Calu3 (cell line): Measurements from ENCODE around the gene TET2. TPM values are rescaled to one million over a fixed set of nuclear protein-coding genes. Genes with fewer than 3 reads are reported as not detected.

Experiments
- BruUV-seq: library from RNA; stranded (reverse); fragments of 400-500 nt; replicated peaks from 2 replicates; lab custom pipeline; 2021; lab: Mats Ljungman, UMichigan
- CTCF ChIA-PET: fragments of 300-600 bp; sonication (Branson Sonifier 250); formaldehyde crosslinking; loops from one replicate; lab custom pipeline; 2022; ENCODE audit warnings: antibody characterized with exemption; lab: Charles Lee
- DNase-seq: peaks from one replicate; pipeline ENCODE4 v3.0.0; 2022
- H3K27ac Mint-ChIP-seq: one replicate; pipeline ENCODE4 v1.8.0; 2022; ENCODE audit warnings: mixed read lengths; ENCODE audit not compliant: unreplicated experiment
- H3K27me3 Mint-ChIP-seq: one replicate; pipeline ENCODE4 v1.8.0; 2022; ENCODE audit warnings: mixed read lengths; ENCODE audit not compliant: unreplicated experiment
- H3K36me3 Mint-ChIP-seq: one replicate; pipeline ENCODE4 v1.8.0; 2022; ENCODE audit warnings: mild to moderate bottlenecking, moderate library complexity, mixed read lengths; ENCODE audit not compliant: insufficient read depth, unreplicated experiment
- H3K4me1 Mint-ChIP-seq: one replicate; pipeline ENCODE4 v1.8.0; 2022; ENCODE audit warnings: mild to moderate bottlenecking, low read depth, mixed read lengths; ENCODE audit not compliant: unreplicated experiment
- H3K4me3 Mint-ChIP-seq: one replicate; pipeline ENCODE4 v1.8.0; 2022; ENCODE audit warnings: mild to moderate bottlenecking, low read depth, moderate library complexity, mixed read lengths; ENCODE audit not compliant: unreplicated experiment
- H3K9me3 Mint-ChIP-seq: one replicate; pipeline ENCODE4 v1.8.0; 2022; ENCODE audit warnings: low read depth, mixed read lengths; ENCODE audit not compliant: unreplicated experiment
- intact Hi-C: fragments of 100-400 bp; cut with micrococcal nuclease; formaldehyde crosslinking; loops from one replicate; pipeline ENCODE4 v1.10.0; 2022; ENCODE audit not compliant: unreplicated experiment
- total RNA-seq: library from RNA; stranded (reverse); gene quantifications from 2 replicates; pipeline ENCODE4 v1.2.3, GENCODE V29; 2022
- TF ChIP-seq, protein P1 (sequence below): fragments of 200-600 bp; IDR thresholded peaks from one replicate; pipeline ENCODE4 v1.8.0; 2022; ENCODE audit warnings: antibody characterized with exemption; ENCODE audit not compliant: unreplicated experiment

The TET2 gene
- total RNA-seq, 1 experiment from 2014 or later, result 19.2 TPM

DNA sequence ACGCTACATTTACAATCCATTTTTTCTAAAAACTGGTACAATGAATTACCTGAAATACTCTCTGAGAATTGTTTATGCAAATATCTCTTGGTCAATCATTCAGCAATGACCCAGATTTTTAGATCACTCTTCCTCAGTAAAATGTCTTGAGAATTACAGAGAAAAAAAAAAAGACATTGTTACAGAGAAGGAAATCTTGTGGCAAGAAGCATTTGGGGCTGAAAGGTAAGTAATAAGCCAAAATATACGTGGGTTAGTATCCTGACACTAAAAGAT, 19.6 kb upstream of the TET2 start:
- no TSS peak for BruUV-seq
- Mint-ChIP-seq H3K9me3 (no peaks in the 10 kb centered on the region), H3K4me3 (no peak overlapping the region), H3K36me3 (no peaks in the 10 kb centered on the region), H3K27ac (no peak overlapping the region), H3K4me1 (no peaks in the 10 kb centered on the region), H3K27me3 (no peaks in the 10 kb centered on the region)
- CTCF ChIA-PET, result no interaction called here
- TF ChIP-seq, protein P1, sequence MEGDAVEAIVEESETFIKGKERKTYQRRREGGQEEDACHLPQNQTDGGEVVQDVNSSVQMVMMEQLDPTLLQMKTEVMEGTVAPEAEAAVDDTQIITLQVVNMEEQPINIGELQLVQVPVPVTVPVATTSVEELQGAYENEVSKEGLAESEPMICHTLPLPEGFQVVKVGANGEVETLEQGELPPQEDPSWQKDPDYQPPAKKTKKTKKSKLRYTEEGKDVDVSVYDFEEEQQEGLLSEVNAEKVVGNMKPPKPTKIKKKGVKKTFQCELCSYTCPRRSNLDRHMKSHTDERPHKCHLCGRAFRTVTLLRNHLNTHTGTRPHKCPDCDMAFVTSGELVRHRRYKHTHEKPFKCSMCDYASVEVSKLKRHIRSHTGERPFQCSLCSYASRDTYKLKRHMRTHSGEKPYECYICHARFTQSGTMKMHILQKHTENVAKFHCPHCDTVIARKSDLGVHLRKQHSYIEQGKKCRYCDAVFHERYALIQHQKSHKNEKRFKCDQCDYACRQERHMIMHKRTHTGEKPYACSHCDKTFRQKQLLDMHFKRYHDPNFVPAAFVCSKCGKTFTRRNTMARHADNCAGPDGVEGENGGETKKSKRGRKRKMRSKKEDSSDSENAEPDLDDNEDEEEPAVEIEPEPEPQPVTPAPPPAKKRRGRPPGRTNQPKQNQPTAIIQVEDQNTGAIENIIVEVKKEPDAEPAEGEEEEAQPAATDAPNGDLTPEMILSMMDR, result no peak
- DNase-seq, result no peak
- intact Hi-C loops, result no loop called here

DNA sequence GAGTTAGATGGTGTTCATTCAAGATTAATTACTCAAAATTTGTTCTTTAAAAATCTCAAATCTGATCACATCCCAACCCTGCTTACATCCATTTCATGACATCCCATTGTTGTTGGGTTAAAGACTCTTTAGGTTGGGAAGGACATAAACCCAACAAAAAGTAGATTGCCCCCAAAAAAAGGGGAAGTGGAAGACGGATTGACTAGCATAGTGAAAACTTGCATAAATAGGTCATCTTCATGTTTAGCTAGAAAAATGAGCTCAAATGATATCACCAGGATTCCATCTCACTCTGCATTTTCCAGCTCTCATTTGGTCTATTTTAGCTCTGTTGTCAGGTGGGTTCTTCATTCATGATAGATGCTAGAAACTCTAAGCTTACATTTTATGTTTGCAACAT, 18.5 kb upstream of the TET2 start:
- Mint-ChIP-seq H3K36me3 (no peaks in the 10 kb centered on the region), H3K27ac (no peak overlapping the region), H3K4me3 (no peak overlapping the region), H3K4me1 (no peaks in the 10 kb centered on the region), H3K9me3 (no peaks in the 10 kb centered on the region), H3K27me3 (no peaks in the 10 kb centered on the region)
- intact Hi-C loops, result no loop called here
- CTCF ChIA-PET, result no interaction called here
- DNase-seq, result no peak
- TF ChIP-seq, protein P1, result no peak
- no TSS peak for BruUV-seq

DNA sequence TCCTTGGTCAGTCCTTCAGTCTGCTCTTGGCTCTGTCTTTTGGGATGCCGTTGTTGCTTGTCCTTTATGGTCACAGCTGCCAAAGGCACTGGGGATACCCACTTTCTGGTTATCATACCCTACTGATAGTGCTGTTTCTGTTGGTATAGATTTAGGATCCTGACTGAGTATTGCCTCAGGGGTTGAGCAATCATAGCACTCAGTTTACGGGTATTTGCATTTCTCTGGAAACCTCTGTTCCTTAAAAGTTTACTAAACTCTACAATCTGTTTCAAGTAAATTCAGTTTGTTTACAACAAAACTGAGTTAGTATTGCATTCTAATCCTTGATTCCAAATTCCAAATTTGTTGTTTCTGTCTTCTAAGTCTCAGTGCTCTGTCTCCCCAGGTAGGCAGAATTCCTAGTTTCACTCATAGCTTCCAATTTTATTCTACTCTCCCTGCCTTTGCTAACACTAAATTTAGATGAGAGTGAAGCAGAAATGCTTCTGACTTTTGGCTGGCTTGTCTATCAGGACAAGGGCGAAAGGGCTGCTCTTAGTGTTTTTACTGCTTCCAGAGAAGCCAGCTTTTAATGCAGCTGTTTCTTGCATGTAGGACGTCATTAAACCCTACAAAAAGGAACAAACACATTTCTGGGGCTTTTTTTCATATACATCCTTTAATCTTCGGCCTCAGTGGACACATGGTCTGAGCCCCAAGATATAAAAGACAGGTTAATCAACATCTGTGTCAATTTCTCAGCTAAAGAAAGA, 17.2 kb upstream of the TET2 start:
- Mint-ChIP-seq H3K27me3 (no peaks in the 10 kb centered on the region), H3K9me3 (no peaks in the 10 kb centered on the region), H3K27ac (no peak overlapping the region), H3K4me1 (no peaks in the 10 kb centered on the region), H3K36me3 (no peaks in the 10 kb centered on the region), H3K4me3 (no peak overlapping the region)
- DNase-seq, result no peak
- CTCF ChIA-PET, result no interaction called here
- no TSS peak for BruUV-seq
- TF ChIP-seq, protein P1, result no peak
- intact Hi-C loops, result no loop called here

DNA sequence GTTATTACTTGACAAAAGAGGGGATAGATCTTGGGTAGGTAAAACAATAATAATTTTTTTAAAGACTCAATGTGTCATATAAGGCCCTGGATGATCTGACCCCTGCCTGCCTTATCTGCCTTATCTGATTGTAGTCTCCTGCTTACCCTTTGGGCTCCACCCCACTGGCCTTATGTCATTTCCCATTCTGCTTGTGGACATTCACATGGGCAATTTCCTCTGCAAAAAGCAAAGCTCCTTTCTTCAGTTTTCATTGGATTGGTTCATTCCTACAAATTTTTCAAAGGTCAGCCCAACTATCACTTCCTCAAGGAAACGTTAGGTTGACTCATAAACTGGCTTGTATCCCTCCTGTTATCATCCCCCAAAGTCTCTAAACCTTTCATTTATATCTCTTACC, 15.7 kb upstream of the TET2 start:
- intact Hi-C loops, result no loop called here
- TF ChIP-seq, protein P1, result no peak
- CTCF ChIA-PET, result no interaction called here
- Mint-ChIP-seq H3K27ac (peak overlapping the region; percentile 17), H3K36me3 (no peaks in the 10 kb centered on the region), H3K9me3 (no peaks in the 10 kb centered on the region), H3K27me3 (no peaks in the 10 kb centered on the region), H3K4me1 (no peaks in the 10 kb centered on the region), H3K4me3 (no peak overlapping the region)
- DNase-seq, result no peak
- BruUV-seq, result no TSS peak
